Effector memory CD8-positive, alpha-beta T cell (primary cell): Measurements from ENCODE around the gene C1orf226.

Experiments used
- ATAC-seq: fragments of 150-1000 bp; cut with Tn5 transposase; replicated peaks from 2 replicates; pipeline ENCODE4 v1.10.0; 2021; ENCODE audit warnings: mild to moderate bottlenecking, moderate library complexity
- DNase-seq, 3 experiments: peaks; one replicate each; pipeline ENCODE4 v3.0.0; 2021
- H3K27ac Mint-ChIP-seq, 2 donors: one replicate each; pipeline ENCODE4 v1.8.0; 2022; ENCODE audit warnings: mild to moderate bottlenecking in 2 of 2, mixed read lengths in 2 of 2, moderate library complexity in 2 of 2
- H3K27me3 Mint-ChIP-seq, 2 donors: one replicate each; pipeline ENCODE4 v1.8.0; 2022; ENCODE audit warnings: mixed read lengths in 2 of 2
- H3K36me3 Mint-ChIP-seq: one replicate; pipeline ENCODE4 v1.8.0; 2022; ENCODE audit warnings: mild to moderate bottlenecking, moderate library complexity, mixed read lengths; ENCODE audit not compliant: insufficient read depth
- H3K4me1 Mint-ChIP-seq, 2 donors: one replicate each; pipeline ENCODE4 v1.8.0; 2022; ENCODE audit warnings: low read depth in 2 of 2, mixed read lengths in 2 of 2
- H3K4me3 Mint-ChIP-seq, 2 donors: one replicate each; pipeline ENCODE4 v1.8.0; 2022; ENCODE audit warnings: mild to moderate bottlenecking in 2 of 2, mixed read lengths in 2 of 2, moderate library complexity in 2 of 2
- H3K9me3 Mint-ChIP-seq, 2 donors: one replicate each; pipeline ENCODE4 v1.8.0; 2022; ENCODE audit warnings: mixed read lengths in 2 of 2

C1orf226 gene

DNA sequence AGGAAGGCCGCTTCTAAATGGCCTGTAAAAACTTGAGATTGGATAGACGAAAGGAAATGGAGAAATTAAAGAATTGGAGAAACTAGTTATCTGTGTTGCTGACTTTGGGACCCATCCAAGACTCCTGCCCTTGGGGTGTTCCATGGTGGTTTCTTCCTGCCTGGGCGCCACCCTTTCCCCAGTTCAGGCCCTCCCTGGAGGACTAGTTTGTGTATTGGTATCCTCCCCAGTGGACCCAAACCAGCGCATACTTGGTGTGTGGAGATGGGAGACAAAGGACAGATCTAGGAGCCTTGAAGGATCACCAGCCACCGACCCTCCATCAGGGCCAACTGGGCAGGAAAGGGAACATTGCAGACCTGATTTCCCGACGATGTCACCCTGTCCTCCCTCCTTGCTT is 12.0 kb upstream of the C1orf226 start:
- H3K36me3 Mint-ChIP-seq, result no peaks in the 10 kb centered on the region
- no peak for ATAC-seq
- no peaks in the 10 kb centered on the region for H3K9me3 Mint-ChIP-seq
- DNase-seq, result no peak
- peaks cover 0 to 5% of the 10 kb centered on the region in 2 donors for H3K4me1 Mint-ChIP-seq
- H3K4me3 Mint-ChIP-seq, result no peak overlapping the region
- H3K27me3 Mint-ChIP-seq, result peaks cover 8 to 44% of the 10 kb centered on the region in 2 donors
- H3K27ac Mint-ChIP-seq, result no peak overlapping the region

DNA sequence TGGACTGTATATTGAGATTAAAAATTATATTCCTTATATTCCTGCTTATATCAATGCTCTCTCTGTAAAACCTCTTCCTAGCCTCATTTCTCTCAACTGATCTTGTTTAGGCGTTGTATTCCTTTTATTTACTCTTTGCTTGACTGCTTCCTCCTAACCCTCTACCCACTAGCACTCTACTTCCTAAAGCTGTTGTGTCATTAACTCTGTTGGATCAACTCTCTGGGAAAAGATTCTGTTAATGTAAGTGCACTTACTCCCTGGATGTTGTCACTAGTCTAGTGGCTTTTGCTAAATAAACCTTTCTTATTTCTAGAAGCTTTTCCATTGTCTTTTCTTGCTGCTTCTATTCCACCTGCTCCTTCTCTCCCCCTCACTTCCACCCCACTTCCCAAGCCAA is 11.4 kb upstream of the C1orf226 start:
- H3K27ac Mint-ChIP-seq, result no peak overlapping the region
- H3K36me3 Mint-ChIP-seq, result no peaks in the 10 kb centered on the region
- peaks cover 0 to 5% of the 10 kb centered on the region in 2 donors for H3K4me1 Mint-ChIP-seq
- DNase-seq (no peak), ATAC-seq (no peak)
- no peaks in the 10 kb centered on the region for H3K9me3 Mint-ChIP-seq
- H3K27me3 Mint-ChIP-seq, result peaks cover 8 to 38% of the 10 kb centered on the region in 2 donors
- no peak overlapping the region for H3K4me3 Mint-ChIP-seq

DNA sequence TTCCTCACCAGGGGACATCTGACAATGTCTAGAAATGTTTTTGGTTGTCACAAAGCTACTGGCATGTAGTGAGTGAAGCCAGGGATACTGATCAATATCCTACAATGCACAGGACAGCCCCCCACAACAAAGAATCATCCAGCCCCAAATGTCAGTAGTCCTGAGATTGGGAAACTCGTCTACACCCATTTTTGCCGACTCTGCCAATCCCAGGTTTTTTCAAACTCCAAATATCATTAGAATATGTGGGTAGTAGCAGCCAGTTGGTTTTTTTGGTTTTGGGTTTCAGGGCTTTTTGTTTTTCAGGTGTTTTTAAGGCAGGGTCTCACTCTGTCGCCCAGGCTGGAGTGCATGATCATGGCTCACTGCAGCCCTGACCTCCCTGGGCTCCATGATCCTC is 10.8 kb upstream of the C1orf226 start:
- Mint-ChIP-seq H3K4me1 (peaks cover 0 to 5% of the 10 kb centered on the region in 2 donors), H3K4me3 (no peak overlapping the region), H3K36me3 (no peaks in the 10 kb centered on the region), H3K9me3 (no peaks in the 10 kb centered on the region), H3K27ac (no peak overlapping the region), H3K27me3 (peaks cover 8 to 32% of the 10 kb centered on the region in 2 donors)
- no peak for ATAC-seq
- DNase-seq, result no peak

DNA sequence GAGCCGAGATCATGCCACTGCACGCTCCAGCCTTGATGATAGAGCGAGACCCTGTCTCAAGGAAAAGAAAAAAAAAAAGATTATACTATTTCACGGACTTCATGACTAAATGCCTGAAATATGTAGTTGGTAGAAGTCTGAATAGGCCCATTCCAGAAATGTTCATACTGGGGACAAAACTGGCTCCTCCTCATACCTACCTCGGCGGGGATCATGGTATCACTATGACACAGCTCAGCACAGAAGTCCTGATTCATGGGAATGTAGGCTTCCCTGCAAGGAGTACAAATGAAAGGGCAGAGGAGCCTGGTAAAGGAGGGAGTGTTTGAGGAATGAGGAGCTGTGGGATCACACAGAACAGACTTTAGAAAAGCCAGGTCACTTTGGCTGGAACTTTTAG is 9.9 kb upstream of the C1orf226 start:
- peaks cover under 1 to 32% of the 10 kb centered on the region in 2 donors for H3K27me3 Mint-ChIP-seq
- no peak overlapping the region for H3K4me3 Mint-ChIP-seq
- H3K27ac Mint-ChIP-seq, result no peak overlapping the region
- DNase-seq, result no peak
- H3K9me3 Mint-ChIP-seq, result no peaks in the 10 kb centered on the region
- H3K36me3 Mint-ChIP-seq, result no peaks in the 10 kb centered on the region
- peaks cover 0 to 5% of the 10 kb centered on the region in 2 donors for H3K4me1 Mint-ChIP-seq
- no peak for ATAC-seq

DNA sequence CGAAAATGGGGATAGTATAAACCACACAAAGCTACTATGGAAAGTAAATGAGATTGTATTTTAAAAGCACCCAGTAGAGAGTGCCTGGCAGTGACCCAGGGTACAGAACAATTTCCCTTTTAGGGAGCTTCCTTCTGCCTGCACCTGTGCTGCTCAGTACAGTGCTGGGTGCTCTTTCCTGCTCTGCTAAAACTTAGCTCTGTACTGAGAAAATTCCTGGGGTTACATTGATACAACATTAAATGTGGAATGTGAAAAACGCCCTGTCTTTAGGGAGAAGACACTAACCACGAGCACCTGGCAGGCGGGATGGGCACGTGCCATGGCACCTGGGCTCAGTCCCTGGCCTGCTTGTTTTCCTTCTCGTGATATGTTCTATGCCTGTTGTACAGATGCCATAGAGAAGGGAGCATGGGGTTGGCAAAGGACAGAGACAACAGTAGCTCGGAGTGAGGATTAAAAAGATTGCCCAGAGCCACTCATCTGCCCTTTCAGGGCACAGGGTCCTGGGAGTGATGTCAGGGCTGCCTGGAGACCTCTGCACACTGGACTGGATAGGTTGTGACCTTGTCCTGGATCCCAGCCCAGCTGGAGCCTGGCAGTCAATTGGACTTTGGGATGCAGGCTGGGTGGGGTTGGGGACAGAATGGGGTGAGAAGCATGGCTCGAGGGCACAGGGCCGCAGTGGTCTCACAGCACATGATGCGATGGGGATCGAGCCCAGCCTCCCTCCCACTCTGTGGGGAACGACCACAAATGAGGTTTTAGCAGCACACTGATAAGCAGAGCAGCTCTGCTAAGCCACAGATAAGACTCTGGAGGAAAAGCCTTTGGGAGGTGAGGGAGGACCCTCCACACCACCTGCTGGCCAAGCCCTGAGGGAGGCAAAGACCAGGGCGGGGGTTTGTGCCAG is 9.1 kb upstream of the C1orf226 start:
- Mint-ChIP-seq H3K9me3 (no peaks in the 10 kb centered on the region), H3K27ac (no peak overlapping the region), H3K4me3 (no peak overlapping the region), H3K4me1 (peaks cover 0 to 4% of the 10 kb centered on the region in 2 donors), H3K36me3 (no peaks in the 10 kb centered on the region), H3K27me3 (peaks cover 0 to 26% of the 10 kb centered on the region in 2 donors)
- no peak for ATAC-seq
- no peak for DNase-seq

DNA sequence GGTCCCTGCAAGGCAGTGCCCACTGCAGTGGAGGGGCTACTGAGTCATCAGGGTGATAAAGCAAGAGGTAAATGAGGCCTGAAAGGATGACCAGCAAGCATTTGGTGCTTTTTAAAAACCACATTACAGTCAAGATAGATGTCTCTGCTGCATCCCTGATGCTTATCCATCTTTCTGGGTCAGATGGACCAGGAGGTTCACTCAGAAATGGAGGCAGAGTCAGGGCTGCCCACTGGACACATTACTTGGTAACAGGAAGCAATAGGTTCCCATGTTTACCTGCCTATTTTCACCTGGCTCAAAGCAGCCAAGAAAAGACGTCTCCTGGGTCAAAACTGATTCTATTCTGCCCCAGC is 8.5 kb upstream of the C1orf226 start:
- Mint-ChIP-seq H3K4me1 (peaks cover 0 to 4% of the 10 kb centered on the region in 2 donors), H3K27ac (no peak overlapping the region)
- ATAC-seq, result no peak

DNA sequence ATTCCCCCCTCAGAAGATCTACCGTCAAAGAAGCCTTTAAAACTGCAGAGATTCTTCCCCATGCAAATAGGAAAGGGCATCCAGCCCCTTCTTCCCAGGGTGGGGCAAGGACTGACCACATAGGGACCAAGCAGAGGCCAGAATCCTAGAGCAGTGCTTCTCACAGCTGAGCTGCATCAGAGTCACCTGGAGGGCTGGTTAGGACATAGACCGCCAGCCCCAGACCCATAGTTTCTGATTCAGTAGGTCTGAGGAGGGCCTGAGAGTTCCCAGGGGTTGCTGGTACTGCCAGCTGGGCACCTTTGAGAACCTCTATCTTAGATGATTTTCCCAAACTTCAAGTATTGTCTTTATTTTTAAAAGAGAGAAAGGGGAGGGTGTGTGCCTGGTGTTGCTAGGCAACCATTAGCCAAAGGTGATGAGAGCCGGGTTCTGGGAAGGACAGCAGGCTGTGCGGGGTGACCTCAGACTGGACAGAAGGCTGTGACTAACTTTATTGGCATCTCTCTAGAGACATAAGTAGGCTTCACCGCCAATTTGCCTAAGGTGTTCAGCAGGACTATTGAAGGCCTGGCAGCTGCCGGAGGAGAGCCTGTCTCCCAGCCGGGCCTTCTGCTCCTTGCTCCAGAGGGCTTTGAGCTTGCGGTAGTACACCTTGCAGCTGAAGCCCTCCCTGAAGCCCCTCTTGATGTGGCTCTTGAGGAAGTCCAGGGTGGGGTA is 7.8 kb upstream of the C1orf226 start:
- Mint-ChIP-seq H3K4me3 (no peak overlapping the region), H3K27me3 (peaks cover 0 to 17% of the 10 kb centered on the region in 2 donors), H3K36me3 (no peaks in the 10 kb centered on the region), H3K27ac (no peak overlapping the region), H3K9me3 (no peaks in the 10 kb centered on the region), H3K4me1 (peaks cover 0 to 4% of the 10 kb centered on the region in 2 donors)
- DNase-seq (no peak), ATAC-seq (no peak)

More for the DNA sequence above, 8.5 kb upstream of the C1orf226 start:
- no peaks in the 10 kb centered on the region for H3K36me3 Mint-ChIP-seq
- peaks cover 0 to 19% of the 10 kb centered on the region in 2 donors for H3K27me3 Mint-ChIP-seq
- H3K9me3 Mint-ChIP-seq, result no peaks in the 10 kb centered on the region
- no peak for DNase-seq
- H3K4me3 Mint-ChIP-seq, result no peak overlapping the region

DNA sequence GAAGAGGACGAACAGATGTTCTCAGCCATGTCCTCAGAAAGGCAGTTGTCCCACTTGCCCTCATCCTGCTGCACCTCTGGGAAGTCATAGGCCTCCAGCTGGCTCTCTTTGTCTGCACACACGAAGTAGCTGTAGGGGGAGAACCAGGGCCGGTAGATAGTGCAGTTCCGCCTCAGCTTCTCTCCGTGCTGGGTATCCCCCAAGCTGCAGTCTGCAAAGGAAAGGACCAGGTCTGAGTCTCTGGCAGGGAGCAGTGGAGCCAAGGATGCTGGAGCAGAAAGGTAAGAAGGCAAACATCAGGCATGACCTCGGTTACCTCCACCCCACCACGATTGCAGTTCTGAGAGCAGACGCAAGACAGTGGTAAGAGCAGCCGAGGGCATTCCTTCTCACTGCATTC is 7.1 kb upstream of the C1orf226 start:
- no peak overlapping the region for H3K4me3 Mint-ChIP-seq
- ATAC-seq, result no peak
- H3K27ac Mint-ChIP-seq, result no peak overlapping the region
- no peak for DNase-seq
- peaks cover 0 to 24% of the 10 kb centered on the region in 2 donors for H3K27me3 Mint-ChIP-seq
- H3K9me3 Mint-ChIP-seq, result no peaks in the 10 kb centered on the region
- H3K36me3 Mint-ChIP-seq, result no peaks in the 10 kb centered on the region
- peaks cover 0 to 4% of the 10 kb centered on the region in 2 donors for H3K4me1 Mint-ChIP-seq

DNA sequence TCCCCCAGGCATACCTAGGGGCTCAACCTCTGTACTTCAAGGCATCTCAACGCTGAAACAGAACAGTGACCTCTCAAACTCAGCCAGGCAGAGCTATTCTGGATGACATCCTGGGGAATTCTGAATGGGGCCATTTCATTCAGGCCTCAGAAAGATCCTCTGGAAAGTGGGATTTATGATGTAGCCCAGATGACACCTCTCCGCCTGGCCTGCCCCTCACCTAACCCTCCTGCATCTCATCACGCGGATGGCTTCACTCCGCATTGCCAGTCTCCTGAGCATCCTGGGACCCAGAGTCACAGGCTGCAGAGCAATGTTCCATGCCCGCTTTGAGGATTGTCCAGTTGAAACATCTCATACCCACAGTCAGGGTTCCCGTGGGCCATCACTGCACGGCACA is 6.1 kb upstream of the C1orf226 start:
- Mint-ChIP-seq H3K27me3 (peaks cover 0 to 33% of the 10 kb centered on the region in 2 donors), H3K4me3 (no peak overlapping the region), H3K36me3 (no peaks in the 10 kb centered on the region), H3K4me1 (peaks cover 0 to 4% of the 10 kb centered on the region in 2 donors), H3K27ac (no peak overlapping the region), H3K9me3 (no peaks in the 10 kb centered on the region)
- DNase-seq, result no peak
- ATAC-seq, result no peak

DNA sequence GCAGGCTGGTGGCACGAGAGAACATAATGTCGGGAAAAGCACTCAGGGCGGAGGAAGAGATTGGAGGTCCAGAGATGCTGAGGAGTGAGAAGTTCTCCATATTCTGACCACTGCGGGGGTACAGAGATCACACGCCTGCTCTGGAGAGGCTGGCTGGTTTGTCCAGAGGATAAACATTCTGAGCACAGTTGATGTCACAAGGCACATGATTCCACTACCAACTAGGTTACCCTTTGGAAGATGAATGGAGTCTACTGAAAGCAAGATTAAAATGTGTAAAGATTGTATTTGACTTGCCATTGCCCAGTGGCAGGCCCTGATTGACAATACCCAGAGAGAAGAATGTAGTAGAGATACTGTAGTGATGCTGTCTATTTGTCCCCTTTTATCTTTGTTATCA is 4.8 kb upstream of the C1orf226 start, which contains the start of gene SPATA46:
TSS of gene SPATA46 (minus strand) at position 164 of the 400 bp plus-strand sequence. CDS start at position 100, 64 bp downstream.
- H3K36me3 Mint-ChIP-seq, result no peaks in the 10 kb centered on the region
- H3K9me3 Mint-ChIP-seq, result no peaks in the 10 kb centered on the region
- ATAC-seq (no peak), DNase-seq (no peak)
- peaks cover 0 to 4% of the 10 kb centered on the region in 2 donors for H3K4me1 Mint-ChIP-seq
- no peak within 1 kb of the TSS for H3K27ac Mint-ChIP-seq
- H3K27me3 Mint-ChIP-seq, result peaks cover 0 to 33% of the 10 kb centered on the region in 2 donors
- no peak within 1 kb of the TSS for H3K4me3 Mint-ChIP-seq

DNA sequence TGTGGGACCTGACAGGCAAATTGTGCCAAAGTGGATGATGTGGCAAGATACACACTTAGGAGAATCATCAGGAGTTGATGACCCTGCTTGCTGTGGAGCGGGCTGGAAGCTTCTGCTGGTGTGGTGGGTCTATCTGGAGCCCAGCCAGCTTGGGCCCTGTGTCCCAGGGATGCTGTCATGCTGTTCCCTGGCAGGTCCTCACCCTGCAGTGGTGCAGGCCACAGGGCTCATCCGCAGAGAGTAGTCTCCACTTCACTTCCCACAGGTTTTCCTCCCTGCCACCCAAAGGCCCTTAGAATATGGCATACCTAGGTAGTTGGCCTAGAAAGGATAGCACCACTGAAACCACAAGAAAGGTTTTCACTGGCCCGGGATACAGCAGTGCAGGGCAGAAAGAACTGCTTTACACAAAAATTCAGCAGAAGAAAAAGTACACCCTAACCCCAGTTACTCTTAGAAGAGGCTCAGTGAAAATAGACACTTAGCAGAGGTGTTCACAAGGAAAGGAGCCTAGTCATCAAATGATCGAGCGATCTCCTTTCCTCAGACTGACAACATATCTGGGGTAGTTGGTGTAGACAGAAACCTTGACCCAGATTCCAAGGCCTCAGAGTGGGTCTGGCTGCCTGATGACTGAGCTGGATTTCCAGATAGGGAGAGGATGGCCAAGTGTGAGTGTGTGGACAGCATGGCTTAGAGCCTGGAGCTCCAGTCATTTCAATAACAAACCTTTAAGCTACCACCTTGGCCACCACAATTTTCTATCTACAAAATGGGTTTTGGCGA is 1.3 kb upstream of the C1orf226 start:
- Mint-ChIP-seq H3K27me3 (peaks cover 0 to 39% of the 10 kb centered on the region in 2 donors), H3K4me1 (no peaks in the 10 kb centered on the region)

DNA sequence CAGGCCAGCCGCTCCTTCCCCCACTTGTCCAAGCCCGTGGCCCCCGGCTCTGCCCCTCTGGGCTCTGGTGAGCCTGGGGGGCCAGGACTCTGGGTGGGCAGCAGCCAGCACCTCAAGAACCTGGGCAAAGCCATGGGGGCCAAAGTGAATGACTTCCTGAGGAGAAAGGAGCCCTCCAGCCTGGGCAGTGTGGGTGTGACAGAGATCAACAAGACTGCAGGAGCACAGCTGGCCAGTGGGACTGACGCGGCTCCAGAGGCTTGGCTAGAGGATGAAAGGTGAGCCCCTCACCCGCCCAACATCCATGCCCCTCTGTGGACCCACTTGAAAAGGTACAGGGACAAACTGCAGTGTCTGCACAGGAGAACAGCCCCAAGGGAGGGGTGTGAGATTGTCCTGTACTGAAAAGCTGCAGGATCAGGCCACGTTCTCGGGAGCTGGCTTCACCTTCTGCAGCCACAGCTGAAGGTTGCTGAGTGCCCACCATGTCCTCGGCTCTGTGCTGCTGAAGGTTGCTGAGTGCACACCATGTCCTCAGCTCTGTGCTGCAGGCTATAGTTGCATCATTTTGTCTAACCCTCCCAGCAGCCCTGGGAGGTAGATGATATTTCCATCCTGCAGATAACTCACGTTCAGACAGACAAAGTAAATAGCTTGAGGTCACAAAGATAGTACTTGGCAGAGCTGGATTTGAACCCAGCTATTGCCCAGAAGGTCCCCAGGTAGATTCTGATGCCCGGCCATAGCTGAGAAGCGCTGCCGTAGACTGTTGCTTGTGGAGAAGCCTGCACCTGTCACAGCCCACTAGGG is 618 bp downstream of the C1orf226 start:
- no peak overlapping the region for H3K27ac Mint-ChIP-seq
- H3K4me1 Mint-ChIP-seq, result no peaks in the 10 kb centered on the region
- DNase-seq, result no peak
- ATAC-seq, result no peak
- H3K27me3 Mint-ChIP-seq, result peaks cover 0 to 54% of the 10 kb centered on the region in 2 donors
- no peak overlapping the region for H3K4me3 Mint-ChIP-seq
- H3K36me3 Mint-ChIP-seq, result no peaks in the 10 kb centered on the region
- no peaks in the 10 kb centered on the region for H3K9me3 Mint-ChIP-seq

More for the DNA sequence above, 1.3 kb upstream of the C1orf226 start:
- H3K27ac Mint-ChIP-seq, result no peak overlapping the region
- H3K36me3 Mint-ChIP-seq, result no peaks in the 10 kb centered on the region
- no peak overlapping the region for H3K4me3 Mint-ChIP-seq
- ATAC-seq (no peak), DNase-seq (no peak)
- no peaks in the 10 kb centered on the region for H3K9me3 Mint-ChIP-seq
